Hypothalamus (tissue), 51 donors: Measurements from ENCODE around the gene GPC6.
"Not testable (repeated sequence)": the region's sequence is repeated elsewhere in the genome, so short reads cannot be mapped to it uniquely, and the experiment has no call there.

Experiments
- DNase-seq, 51 donors: peaks; one replicate each; lab custom pipeline; 2025; lab: John Stamatoyannopoulos, UW

GPC6 gene

GRCh38 chr13:93420206-93420605 lies 193.6 kb downstream of the GPC6 start:
- no peak for DNase-seq

- peak in 1 of 51 donors; percentile 1 for DNase-seq
These were observed 194.3 kb downstream of the GPC6 start for GRCh38 chr13:93420887-93421286.

GRCh38 chr13:93422980-93423543 lies 196.5 kb downstream of the GPC6 start:
- DNase-seq: no peak

DNA sequence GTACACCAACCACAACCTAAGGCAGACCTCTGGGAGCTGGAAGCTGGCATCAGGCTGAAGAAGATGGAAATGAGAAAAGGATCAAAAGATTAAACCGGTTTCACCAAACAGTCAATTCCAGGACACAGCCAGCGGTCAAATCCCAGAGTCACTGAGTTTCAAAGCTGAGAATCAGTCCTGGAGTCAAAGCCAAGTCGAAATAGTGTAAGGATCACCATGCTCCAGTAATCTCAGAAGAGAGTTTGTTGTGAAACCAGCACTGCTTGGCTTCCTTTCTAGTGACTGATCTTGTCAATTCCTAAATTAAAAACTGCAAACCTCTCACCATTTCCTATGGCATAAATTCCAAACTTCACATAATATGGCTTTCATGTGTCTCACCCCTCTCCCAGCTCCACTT lies 198.8 kb downstream of the GPC6 start:
- DNase-seq: no peak

GRCh38 chr13:93430381-93430780 lies 203.8 kb downstream of the GPC6 start:
- DNase-seq: no peak

- DNase-seq: no peak
These were observed 209.0 kb downstream of the GPC6 start for GRCh38 chr13:93435651-93436050.

- DNase-seq: no peak
These were observed 210.5 kb downstream of the GPC6 start for GRCh38 chr13:93437081-93437480.

DNA sequence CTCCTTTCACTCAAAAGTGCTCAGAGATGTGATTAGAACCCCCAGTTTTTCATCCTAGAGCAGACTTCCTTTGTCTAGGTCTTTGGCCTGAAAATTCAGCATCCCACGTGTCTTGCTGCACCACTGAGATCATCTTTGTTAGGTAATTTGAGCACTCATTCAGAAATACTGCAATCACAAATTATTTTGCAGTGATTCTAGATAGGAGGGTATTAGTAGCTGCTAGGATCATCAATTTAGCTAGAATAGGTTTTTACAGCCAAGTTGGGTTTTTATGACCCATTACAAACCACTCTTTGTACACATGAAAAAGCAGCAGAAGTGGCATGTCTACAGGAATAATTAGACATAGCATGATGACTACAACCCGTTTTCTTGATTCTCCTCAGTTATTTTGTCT lies 219.6 kb downstream of the GPC6 start:
- no peak for DNase-seq

- DNase-seq: no peak
These were observed 223.6 kb downstream of the GPC6 start for GRCh38 chr13:93450191-93450621.

GRCh38 chr13:93450761-93451160 lies 224.2 kb downstream of the GPC6 start:
- no peak for DNase-seq

DNA sequence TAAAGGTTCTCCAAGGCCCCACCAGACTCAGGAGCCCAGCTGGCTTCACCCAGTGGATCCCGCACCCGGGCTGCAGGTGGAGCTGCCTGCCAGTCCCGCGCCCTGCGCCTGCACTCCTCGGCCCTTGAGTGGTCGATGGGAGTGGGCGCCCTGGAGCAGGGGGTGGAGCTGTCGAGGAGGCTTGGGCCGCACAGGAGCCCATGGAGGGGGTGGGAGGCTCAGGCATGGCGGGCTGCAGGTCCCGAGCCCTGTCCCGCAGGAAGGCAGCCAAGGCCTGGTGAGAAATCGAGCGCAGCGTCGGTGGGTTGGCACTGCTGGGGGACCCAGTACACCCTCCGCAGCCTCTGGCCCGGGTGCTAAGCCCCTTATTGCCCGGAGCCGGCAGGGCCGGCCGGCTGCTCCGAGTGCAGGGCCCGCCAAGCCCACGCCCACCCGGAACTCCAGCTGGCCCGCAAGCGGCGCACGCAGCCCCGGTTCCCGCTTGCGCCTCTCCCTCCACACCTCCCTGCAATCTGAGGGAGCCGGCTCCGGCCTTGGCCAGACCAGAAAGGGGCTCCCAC lies 228.1 kb downstream of the GPC6 start:
- not testable (repeated sequence) for DNase-seq

DNA sequence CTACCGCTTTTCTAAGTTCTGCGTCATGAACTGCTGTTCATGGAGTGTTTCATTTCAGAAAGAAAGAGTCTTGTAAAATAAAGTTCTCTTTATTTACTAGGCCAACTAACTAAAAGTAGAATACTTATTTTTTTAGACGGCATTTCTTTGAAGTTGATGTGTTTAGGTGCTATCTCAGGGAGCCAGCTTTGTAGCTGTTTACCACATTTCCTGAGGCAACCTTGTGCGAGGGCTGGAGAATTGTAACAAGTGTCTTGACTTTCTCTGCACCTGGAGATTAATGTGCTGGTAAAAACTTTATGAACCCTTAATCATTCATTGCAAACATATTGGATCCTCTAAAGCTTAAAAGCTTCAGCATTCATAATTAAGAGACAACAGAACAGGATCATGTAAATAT lies 229.3 kb downstream of the GPC6 start:
- DNase-seq: no peak

GRCh38 chr13:93460005-93460404 lies 233.4 kb downstream of the GPC6 start:
- DNase-seq: no peak

DNA sequence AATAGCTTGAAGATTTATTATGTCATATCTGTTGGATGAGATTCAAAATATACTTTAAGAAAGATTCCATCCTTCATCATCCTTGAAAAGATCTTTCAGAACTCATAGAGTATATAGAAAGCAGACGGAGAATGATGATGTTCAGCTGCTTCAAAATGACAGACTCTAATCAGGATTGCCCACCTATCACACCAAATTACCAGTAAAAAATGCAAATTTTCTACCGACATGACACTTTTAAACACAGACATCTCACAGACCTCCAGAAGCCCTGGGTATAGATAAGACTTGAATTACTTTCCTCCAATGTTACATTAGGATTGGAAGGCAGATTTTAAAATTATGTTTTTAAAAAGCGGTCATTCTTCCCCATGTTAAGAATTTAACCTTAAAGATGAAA lies 235.5 kb downstream of the GPC6 start:
- no peak for DNase-seq

- DNase-seq: no peak
These were observed 240.0 kb downstream of the GPC6 start for GRCh38 chr13:93466502-93467036.

DNA sequence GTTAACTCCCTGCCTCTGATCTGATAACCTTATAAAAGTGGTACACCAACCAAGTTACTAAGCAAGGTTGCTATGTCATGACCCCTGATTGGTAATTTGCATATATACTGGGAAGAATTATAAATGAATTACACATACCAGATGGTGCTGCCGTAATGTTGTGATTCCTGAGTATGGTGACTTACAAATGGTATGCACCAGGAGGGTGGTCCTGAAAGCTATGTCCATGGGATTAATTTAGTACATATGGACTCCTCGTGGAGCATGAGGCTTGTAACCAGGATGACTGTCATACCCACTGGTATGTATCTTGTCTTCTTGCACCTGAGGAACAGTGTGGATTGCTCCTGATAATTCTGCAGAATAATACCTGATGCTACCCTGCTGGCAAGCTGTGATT lies 240.6 kb downstream of the GPC6 start:
- no peak for DNase-seq

DNA sequence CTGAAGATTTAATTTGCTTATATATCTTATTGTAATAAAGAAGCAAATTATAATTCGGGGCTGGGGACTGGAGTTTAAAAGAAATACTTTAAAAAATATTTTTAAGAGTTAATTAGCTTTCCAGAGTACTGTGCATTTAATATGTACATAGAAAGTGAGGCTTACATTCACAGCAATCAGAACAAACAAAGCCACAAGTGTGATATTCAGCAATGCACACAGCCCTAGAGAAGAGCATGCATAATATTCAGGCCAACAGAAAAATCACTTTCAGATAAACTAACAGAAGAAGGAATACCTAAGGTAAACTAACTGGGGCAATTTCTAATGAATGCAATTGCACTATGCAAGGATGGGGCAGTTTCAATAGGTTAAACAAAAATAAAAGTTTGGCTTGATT lies 241.8 kb downstream of the GPC6 start:
- DNase-seq: no peak

- no peak for DNase-seq
These were observed 245.7 kb downstream of the GPC6 start for GRCh38 chr13:93472296-93472695.

DNA sequence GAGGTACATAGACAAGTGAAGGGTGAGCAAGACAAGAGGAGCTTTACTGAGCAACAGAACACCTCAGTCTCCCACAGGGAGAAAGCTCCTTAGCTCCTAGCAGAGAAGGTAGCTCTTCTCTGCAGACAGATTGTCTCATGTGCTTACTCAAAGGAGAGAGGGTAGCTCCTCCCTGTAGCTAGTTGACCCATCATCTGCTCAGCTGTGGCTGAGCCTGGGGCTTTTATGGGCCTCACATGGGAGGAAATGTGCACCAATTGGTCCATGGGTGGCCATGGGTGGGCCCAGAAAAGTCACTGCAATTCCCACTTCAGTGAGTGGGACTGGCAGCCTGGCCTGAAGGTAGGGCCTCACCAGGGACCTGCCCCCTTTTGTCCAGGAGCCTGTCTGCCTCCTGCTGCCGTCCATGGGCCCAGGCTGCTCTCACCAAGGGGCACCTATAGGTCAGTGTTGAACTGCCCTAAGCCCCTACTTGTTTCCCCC lies 246.2 kb downstream of the GPC6 start:
- DNase-seq: no peak

GRCh38 chr13:93473441-93474270 lies 247.0 kb downstream of the GPC6 start:
- no peak for DNase-seq

DNA sequence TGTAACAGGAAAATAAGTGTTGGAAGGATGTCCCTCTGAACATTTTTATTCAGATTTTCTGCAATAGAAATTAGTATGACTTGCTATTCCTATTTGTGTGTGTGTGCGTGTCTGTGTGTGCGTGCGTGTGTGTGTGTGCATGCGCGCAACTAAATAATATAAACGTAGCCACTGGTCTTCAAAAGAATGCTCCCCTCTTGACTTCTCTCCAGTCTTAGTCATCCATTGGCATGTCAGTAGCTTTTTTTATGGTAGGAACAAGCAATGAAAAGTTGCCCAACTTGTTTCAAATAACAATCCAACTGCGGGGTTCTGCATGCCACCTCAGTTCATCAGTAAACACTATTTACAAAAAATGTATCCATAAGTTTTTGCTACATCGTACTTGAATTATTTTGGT lies 249.6 kb downstream of the GPC6 start:
- DNase-seq: no peak

- DNase-seq: no peak
These were observed 250.6 kb downstream of the GPC6 start for GRCh38 chr13:93477238-93477637.
